PFSK-1 (cell line): ENCODE data around the gene SPX.

Source experiments
- FOXP2 ChIP-seq: optimal IDR thresholded peaks from 2 replicates; pipeline ENCODE3; 2011; ENCODE audit warnings: borderline replicate concordance, control low read depth, inconsistent platforms; ENCODE audit not compliant: insufficient read depth; ENCODE audit errors: extremely low read length, extremely low read depth
- POLR2AphosphoS5 ChIP-seq: IDR thresholded peaks from 2 replicates; pipeline ENCODE4 v1.6.1; 2012; ENCODE audit warnings: low read depth, mild to moderate bottlenecking, control low read depth, low read length, moderate library complexity
- REST ChIP-seq, 2 experiments: IDR thresholded peaks; 2 replicates each; pipeline versions ENCODE4 v1.6.1 to v1.8.0; 2011 to 2012; ENCODE audit warnings: low read depth in 2 of 2, low read length in 2 of 2, control low read depth in 1 of 2, inconsistent platforms in 1 of 2, mild to moderate bottlenecking in 1 of 2, moderate library complexity in 1 of 2; ENCODE audit not compliant: insufficient read depth in 1 of 2
- SIN3A ChIP-seq: IDR thresholded peaks from 2 replicates; pipeline ENCODE4 v1.6.1; 2012; ENCODE audit warnings: mild to moderate bottlenecking, low read length, moderate library complexity, borderline replicate concordance; ENCODE audit not compliant: insufficient read depth
- TAF1 ChIP-seq: IDR thresholded peaks from 2 replicates; pipeline ENCODE4 v1.6.1; 2012; ENCODE audit warnings: low read length, control low read depth, borderline replicate concordance; ENCODE audit not compliant: insufficient read depth

The SPX gene

GRCh38 chr12:21521541-21521940 is 4.6 kb upstream of the SPX start:
- TF ChIP-seq FOXP2 (no peak), REST (IDR thresholded peaks at IDR 0.05; ENCODE audit: insufficient read depth in 1 of 2, low read depth in 2 of 2, low read length in 2 of 2) (no peak), TAF1 (no peak), POLR2AphosphoS5 (no peak), SIN3A (no peak)

DNA sequence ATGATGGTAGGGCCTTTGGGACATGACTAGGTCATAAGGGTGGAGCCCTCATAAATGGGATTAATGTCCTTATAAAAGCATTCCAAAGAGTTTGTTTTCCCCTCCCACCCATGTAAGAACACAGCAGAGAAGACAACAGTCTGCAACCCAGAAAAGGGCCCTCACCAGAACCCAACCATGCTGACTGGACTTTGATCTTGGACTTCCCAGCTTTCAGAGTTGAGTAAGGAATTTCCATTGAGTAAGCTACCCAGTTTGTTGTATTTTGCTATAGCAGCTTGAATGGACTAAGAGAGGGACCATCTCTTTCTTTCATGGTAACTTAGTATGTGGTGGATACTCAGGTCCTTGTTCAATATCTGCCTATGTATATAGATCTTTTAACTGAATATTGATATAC is 2.9 kb upstream of the SPX start:
- TF ChIP-seq SIN3A (no peak), REST (IDR thresholded peaks at IDR 0.05; ENCODE audit: insufficient read depth in 1 of 2, low read depth in 2 of 2, low read length in 2 of 2) (no peak), FOXP2 (no peak), POLR2AphosphoS5 (no peak), TAF1 (no peak)

GRCh38 chr12:21526721-21527345 is 737 bp downstream of the SPX start:
- TF ChIP-seq POLR2AphosphoS5 (no peak), TAF1 (no peak), REST (IDR thresholded peaks at IDR 0.05; ENCODE audit: insufficient read depth in 1 of 2, low read depth in 2 of 2, low read length in 2 of 2) (no peak), SIN3A (no peak), FOXP2 (no peak)

DNA sequence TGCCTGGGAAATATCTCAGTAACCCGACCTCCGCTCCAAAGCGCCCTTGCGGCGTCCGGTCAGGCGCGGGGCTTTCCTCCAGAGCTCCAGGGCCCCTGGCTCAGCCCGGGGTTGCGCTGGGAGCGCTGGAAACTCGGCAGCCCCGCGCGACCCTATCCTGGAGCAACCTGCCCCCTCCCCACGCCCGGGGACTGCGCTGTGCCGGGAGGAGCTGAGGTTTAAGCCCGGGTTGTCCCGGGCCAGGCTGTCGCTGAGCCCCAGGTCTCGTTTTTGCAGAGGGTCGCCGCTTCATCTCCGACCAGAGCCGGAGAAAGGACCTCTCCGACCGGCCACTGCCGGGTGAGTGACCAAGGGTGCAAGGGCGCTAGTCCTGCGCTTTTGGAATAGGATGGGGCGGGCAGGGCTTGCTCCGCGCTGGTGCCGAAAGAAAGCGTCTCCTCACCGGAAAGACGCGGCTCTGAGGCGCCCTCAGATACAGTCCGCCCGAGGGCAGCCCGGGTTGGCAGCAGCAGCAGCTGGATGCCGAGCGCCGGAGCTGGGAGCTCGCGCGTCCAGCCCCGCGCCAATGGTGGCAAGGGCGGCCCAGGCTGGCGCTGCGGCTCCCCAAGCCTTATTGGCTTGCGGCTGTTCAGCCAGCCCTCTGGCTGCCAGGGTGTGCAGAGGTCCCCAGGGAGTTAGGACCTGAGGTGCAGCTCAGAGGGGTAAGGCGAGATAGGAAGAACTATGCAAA is 1.5 kb downstream of the SPX start:
- no peak for TF ChIP-seq TAF1
- TF ChIP-seq REST (IDR thresholded peaks at IDR 0.05; ENCODE audit: insufficient read depth in 1 of 2, low read depth in 2 of 2, low read length in 2 of 2), result no peak
- TF ChIP-seq POLR2AphosphoS5, result no peak
- no peak for TF ChIP-seq SIN3A
- no peak for TF ChIP-seq FOXP2
